GM23338 (cell line): ENCODE results near the gene LPP.

ENCODE experiments used
- EZH2 ChIP-seq: fragments of 200-600 bp; sonication (generic); IDR thresholded peaks from one replicate; pipeline ENCODE4 v1.8.0; 2017; ENCODE audit warnings: antibody characterized with exemption, mild to moderate bottlenecking, low read depth; ENCODE audit not compliant: unreplicated experiment
- POLR2AphosphoS5 ChIP-seq: IDR thresholded peaks from 2 replicates; pipeline ENCODE4 v1.6.1; 2016; ENCODE audit warnings: antibody characterized with exemption, low read depth
- TF ChIP-seq, protein P1 (sequence below), 2 experiments: fragments of 200-600 bp in 1 of 2; sonication (generic) in 1 of 2; conservative IDR thresholded peaks; 2 replicates each; pipeline versions ENCODE4 v1.5.1 to v1.6.1; 2016 to 2017; ENCODE audit warnings: antibody characterized with exemption in 2 of 2, low read depth in 2 of 2, mild to moderate bottlenecking in 2 of 2, moderate library complexity in 1 of 2

GRCh38 chr3:188309437-188310269 is 155.7 kb downstream of the LPP start:
- TF ChIP-seq, protein P1, sequence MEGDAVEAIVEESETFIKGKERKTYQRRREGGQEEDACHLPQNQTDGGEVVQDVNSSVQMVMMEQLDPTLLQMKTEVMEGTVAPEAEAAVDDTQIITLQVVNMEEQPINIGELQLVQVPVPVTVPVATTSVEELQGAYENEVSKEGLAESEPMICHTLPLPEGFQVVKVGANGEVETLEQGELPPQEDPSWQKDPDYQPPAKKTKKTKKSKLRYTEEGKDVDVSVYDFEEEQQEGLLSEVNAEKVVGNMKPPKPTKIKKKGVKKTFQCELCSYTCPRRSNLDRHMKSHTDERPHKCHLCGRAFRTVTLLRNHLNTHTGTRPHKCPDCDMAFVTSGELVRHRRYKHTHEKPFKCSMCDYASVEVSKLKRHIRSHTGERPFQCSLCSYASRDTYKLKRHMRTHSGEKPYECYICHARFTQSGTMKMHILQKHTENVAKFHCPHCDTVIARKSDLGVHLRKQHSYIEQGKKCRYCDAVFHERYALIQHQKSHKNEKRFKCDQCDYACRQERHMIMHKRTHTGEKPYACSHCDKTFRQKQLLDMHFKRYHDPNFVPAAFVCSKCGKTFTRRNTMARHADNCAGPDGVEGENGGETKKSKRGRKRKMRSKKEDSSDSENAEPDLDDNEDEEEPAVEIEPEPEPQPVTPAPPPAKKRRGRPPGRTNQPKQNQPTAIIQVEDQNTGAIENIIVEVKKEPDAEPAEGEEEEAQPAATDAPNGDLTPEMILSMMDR (conservative IDR thresholded peaks at IDR 0.05; ENCODE audit: low read depth in 2 of 2), result no peak
- no peak for TF ChIP-seq EZH2
- no peak for TF ChIP-seq POLR2AphosphoS5
